ENCODE measurements around the gene CCPG1.

The CCPG1 gene

DNA sequence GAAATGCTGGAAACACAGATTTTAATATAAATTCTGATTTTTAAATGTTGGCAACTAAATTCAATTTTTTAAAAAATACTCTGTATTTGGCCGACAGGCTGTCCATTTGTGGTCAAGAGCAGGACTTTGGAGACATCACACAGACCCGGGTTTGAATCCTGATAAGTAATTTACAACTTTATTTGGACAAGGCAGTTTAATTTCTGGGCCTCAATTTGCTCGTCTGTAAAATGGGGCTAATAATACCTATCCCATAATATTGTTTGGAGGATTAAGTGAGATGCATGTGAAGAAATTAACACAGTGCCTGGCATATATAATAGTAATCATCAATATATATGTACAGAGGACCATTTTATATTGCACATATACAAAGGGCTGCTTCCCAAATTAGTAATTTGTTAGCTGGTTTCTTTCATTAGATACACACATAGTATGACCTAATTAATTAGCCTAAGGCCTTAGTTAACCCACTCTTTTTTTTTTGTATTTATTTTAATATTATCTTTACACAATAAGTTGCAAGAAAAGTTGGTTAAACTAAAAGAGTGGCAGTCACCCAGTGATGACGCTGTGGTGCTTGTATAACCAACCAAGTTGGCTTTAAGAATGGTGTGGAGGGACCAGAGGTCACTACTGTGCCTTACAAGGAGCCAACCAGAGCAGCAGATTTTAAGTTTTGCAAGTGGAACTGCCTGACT lies 88.5 kb downstream of the CCPG1 start:
- DNase-seq = no peak

DNA sequence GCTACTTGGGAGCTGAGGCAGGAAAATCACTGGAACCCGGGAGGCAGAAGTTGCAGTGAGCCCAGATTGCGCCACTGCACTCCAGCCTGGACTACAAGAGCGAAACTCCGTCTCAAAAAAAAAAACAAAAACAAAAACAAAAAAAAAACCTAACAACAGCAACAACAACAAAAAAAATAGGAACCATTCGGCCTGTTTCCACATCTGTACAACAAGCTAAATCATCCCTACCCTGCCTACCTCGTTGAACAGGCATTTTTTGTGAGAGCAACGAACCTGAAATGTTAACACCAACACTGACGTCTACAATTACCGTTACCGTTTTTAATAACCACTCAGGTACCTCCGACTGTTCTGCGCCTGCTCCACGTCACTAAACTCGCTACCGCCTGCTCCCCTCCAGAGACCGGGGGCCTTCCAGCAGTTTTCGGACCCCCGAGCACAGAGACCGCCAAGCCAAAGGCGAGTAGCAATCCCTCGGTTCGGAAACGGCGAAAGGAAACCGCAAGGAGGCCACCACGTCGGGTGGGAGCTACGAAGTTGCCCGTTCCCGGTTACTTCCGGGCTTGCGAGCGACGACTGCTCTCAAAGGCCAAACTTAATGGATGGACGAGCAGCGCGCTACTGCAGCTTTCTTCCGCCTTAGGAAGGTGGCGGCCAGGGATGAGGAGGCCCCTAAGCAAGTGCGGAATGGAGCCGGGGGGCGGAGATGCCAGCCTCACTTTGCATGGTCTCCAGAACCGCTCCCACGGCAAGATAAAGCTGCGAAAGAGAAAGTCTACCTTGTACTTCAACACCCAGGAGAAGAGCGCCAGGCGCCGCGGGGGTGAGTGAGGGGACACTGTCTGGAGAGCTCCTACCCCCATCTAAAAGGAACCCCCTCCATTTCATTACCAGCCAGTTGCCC lies 89.3 kb downstream of the CCPG1 start, which contains the start of the genes PIGB and PIGBOS1:
TSS of gene PIGB (plus strand) at position 635 of the 907 bp plus-strand sequence. CDS start at position 664, 29 bp downstream.
TSS of gene PIGBOS1 (minus strand) at position 536 of the 907 bp plus-strand sequence. CDS start 1,331 bp downstream, outside the sequence.
- peak; percentile 94 for DNase-seq
